ENCODE measurements around the gene USP12. TPM values are rescaled to one million over a fixed set of nuclear protein-coding genes. Genes with fewer than 3 reads are reported as not detected.

USP12 gene
- total RNA-seq, 1 experiment from 2014 or later: 26.1 TPM

DNA sequence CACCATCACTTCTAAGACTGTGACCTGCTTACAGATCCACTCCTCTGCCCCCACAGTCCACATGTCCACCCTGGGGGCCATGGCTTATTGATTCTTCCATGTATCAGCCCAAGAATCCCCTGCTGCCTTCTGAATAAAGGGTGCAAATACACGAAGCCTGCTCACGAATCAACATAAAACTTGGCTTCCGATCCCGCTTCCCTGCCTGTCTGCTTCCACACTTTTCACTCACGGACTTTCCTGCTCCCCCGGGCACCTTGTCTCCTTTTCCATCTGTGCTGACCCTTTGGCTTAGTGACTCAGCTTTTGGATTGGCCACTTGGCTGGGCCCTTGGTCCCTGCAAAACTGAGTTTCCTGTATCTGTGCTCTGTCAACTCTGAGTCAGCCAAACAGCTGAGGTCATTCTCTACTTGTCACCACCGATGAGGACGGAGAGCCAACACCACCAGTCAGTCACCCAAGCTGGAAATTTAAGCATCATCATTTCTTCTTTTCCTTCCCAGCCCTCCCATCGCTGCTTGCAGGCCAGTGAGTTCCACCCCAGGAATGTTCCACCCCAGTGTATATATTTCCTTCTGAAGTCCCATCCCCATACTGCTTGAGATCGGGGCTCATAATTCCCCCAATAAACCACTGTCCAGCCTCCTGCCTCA, 11.4 kb upstream of the USP12 start (continued):
- TF ChIP-seq FOXP1 (CRISPR knock-in tag; IDR thresholded peaks at IDR 0.05; ENCODE audit: borderline replicate concordance): no peak
- TF ChIP-seq, protein P1, sequence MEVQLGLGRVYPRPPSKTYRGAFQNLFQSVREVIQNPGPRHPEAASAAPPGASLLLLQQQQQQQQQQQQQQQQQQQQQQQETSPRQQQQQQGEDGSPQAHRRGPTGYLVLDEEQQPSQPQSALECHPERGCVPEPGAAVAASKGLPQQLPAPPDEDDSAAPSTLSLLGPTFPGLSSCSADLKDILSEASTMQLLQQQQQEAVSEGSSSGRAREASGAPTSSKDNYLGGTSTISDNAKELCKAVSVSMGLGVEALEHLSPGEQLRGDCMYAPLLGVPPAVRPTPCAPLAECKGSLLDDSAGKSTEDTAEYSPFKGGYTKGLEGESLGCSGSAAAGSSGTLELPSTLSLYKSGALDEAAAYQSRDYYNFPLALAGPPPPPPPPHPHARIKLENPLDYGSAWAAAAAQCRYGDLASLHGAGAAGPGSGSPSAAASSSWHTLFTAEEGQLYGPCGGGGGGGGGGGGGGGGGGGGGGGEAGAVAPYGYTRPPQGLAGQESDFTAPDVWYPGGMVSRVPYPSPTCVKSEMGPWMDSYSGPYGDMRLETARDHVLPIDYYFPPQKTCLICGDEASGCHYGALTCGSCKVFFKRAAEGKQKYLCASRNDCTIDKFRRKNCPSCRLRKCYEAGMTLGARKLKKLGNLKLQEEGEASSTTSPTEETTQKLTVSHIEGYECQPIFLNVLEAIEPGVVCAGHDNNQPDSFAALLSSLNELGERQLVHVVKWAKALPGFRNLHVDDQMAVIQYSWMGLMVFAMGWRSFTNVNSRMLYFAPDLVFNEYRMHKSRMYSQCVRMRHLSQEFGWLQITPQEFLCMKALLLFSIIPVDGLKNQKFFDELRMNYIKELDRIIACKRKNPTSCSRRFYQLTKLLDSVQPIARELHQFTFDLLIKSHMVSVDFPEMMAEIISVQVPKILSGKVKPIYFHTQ (CRISPR knock-in tag; IDR thresholded peaks at IDR 0.05): no peak
- TF ChIP-seq ZNF396 (CRISPR knock-in tag; IDR thresholded peaks at IDR 0.05; ENCODE audit: borderline replicate concordance): no peak
- TF ChIP-seq PRRX2 (CRISPR knock-in tag; IDR thresholded peaks at IDR 0.05): no peak
- TF ChIP-seq, protein P2, sequence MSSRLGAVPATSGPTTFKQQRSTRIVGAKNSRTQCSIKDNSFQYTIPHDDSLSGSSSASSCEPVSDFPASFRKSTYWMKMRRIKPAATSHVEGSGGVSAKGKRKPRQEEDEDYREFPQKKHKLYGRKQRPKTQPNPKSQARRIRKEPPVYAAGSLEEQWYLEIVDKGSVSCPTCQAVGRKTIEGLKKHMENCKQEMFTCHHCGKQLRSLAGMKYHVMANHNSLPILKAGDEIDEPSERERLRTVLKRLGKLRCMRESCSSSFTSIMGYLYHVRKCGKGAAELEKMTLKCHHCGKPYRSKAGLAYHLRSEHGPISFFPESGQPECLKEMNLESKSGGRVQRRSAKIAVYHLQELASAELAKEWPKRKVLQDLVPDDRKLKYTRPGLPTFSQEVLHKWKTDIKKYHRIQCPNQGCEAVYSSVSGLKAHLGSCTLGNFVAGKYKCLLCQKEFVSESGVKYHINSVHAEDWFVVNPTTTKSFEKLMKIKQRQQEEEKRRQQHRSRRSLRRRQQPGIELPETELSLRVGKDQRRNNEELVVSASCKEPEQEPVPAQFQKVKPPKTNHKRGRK (CRISPR knock-in tag; IDR thresholded peaks at IDR 0.05; ENCODE audit: borderline replicate concordance): no peak
- TF ChIP-seq, protein P3, sequence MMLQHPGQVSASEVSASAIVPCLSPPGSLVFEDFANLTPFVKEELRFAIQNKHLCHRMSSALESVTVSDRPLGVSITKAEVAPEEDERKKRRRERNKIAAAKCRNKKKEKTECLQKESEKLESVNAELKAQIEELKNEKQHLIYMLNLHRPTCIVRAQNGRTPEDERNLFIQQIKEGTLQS (CRISPR knock-in tag; conservative IDR thresholded peaks at IDR 0.05): no peak
- TF ChIP-seq, protein P4, sequence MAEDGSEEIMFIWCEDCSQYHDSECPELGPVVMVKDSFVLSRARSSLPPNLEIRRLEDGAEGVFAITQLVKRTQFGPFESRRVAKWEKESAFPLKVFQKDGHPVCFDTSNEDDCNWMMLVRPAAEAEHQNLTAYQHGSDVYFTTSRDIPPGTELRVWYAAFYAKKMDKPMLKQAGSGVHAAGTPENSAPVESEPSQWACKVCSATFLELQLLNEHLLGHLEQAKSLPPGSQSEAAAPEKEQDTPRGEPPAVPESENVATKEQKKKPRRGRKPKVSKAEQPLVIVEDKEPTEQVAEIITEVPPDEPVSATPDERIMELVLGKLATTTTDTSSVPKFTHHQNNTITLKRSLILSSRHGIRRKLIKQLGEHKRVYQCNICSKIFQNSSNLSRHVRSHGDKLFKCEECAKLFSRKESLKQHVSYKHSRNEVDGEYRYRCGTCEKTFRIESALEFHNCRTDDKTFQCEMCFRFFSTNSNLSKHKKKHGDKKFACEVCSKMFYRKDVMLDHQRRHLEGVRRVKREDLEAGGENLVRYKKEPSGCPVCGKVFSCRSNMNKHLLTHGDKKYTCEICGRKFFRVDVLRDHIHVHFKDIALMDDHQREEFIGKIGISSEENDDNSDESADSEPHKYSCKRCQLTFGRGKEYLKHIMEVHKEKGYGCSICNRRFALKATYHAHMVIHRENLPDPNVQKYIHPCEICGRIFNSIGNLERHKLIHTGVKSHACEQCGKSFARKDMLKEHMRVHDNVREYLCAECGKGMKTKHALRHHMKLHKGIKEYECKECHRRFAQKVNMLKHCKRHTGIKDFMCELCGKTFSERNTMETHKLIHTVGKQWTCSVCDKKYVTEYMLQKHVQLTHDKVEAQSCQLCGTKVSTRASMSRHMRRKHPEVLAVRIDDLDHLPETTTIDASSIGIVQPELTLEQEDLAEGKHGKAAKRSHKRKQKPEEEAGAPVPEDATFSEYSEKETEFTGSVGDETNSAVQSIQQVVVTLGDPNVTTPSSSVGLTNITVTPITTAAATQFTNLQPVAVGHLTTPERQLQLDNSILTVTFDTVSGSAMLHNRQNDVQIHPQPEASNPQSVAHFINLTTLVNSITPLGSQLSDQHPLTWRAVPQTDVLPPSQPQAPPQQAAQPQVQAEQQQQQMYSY (CRISPR knock-in tag; IDR thresholded peaks at IDR 0.05): no peak
- no peak for TF ChIP-seq NFE2L1 (CRISPR knock-in tag; IDR thresholded peaks at IDR 0.05)
- TF ChIP-seq MYBL2 (CRISPR knock-in tag; IDR thresholded peaks at IDR 0.05): no peak
- no peak for TF ChIP-seq MXD4 (CRISPR knock-in tag; IDR thresholded peaks at IDR 0.05; ENCODE audit: borderline replicate concordance)
- no peak for TF ChIP-seq NFYB (CRISPR knock-in tag; conservative IDR thresholded peaks at IDR 0.05; ENCODE audit: low read depth)

DNA sequence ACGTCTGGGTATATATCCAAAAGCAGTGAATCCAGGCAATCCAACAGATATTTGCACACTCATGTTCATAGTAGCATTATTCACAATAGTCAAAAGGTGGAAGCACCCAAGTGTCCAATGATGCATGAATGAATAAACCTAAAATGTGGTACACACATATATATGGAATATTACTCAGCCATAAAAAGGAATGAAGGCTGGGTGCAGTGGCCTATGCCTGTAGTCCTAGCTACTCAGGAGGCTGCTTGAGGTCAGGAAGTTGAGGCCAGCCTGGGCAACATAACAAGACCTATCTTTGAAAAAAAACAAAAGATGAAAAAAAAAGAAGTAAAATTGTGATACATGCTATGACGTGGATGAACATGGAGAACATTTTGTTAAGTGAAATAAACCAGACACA, 10.4 kb upstream of the USP12 start:
- H3K36me3 Mint-ChIP-seq: no peaks in the 10 kb centered on the region
- peaks cover 20% of the 10 kb centered on the region for H3K4me1 Mint-ChIP-seq
- H3K4me3 Mint-ChIP-seq: no peak overlapping the region
- no peak for TF ChIP-seq MYBL2 (CRISPR knock-in tag; IDR thresholded peaks at IDR 0.05)
- H3K27ac Mint-ChIP-seq: no peak overlapping the region
- ChIA-PET CTCF (no interaction called here), POLR2A (no interaction called here)
- DNase-seq (ENCODE audit: low spot score) (no peak), ATAC-seq (no peak)
- H3K9me3 Mint-ChIP-seq: no peaks in the 10 kb centered on the region
- H3K27me3 Mint-ChIP-seq (ENCODE audit: low read depth): no peaks in the 10 kb centered on the region

DNA sequence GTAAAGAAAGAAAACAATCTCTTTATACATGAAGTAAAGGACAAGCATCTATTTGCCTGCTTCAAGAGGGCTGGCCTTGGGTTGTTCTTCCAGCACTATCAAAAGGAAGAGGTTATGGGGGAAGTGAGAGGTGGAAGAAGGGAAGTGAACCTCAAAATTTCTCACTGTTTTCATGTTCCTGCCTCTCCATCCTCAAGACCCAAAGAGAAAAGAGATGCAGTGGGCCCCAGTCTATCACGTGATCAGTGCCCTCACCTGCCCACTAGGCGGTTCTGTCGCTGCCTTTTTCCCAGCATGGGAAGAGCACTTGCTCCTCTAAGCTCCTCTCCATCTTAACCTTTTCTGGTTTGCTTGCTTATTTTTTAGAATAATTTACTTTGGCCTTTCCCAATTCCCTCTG, 6.2 kb upstream of the USP12 start:
- Mint-ChIP-seq H3K27me3 (ENCODE audit: low read depth) (no peaks in the 10 kb centered on the region), H3K27ac (peak overlapping the region; percentile 75), H3K4me3 (peak overlapping the region; percentile 1; the same call in 1 of the 2 replicates), H3K36me3 (no peaks in the 10 kb centered on the region), H3K9me3 (no peaks in the 10 kb centered on the region), H3K4me1 (peaks cover 21% of the 10 kb centered on the region)
- ATAC-seq (peak; percentile 88), DNase-seq (ENCODE audit: low spot score) (peak; percentile 56)
- ChIA-PET POLR2A (no interaction called here), CTCF (interaction anchor here (0.5 to 1.7 kb wide), 7 partner anchors 10 to 100 kb away, joined by 3 to 5 read pairs (median 4); partner anchors contain the start of gene RPL21)
- TF ChIP-seq, protein P5, sequence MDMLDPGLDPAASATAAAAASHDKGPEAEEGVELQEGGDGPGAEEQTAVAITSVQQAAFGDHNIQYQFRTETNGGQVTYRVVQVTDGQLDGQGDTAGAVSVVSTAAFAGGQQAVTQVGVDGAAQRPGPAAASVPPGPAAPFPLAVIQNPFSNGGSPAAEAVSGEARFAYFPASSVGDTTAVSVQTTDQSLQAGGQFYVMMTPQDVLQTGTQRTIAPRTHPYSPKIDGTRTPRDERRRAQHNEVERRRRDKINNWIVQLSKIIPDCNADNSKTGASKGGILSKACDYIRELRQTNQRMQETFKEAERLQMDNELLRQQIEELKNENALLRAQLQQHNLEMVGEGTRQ (CRISPR knock-in tag; IDR thresholded peaks at IDR 0.05): peak; percentile 93
- no peak for TF ChIP-seq MYBL2 (CRISPR knock-in tag; IDR thresholded peaks at IDR 0.05)
- TF ChIP-seq, protein P6, sequence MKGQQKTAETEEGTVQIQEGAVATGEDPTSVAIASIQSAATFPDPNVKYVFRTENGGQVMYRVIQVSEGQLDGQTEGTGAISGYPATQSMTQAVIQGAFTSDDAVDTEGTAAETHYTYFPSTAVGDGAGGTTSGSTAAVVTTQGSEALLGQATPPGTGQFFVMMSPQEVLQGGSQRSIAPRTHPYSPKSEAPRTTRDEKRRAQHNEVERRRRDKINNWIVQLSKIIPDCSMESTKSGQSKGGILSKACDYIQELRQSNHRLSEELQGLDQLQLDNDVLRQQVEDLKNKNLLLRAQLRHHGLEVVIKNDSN (CRISPR knock-in tag; IDR thresholded peaks at IDR 0.05): peak; percentile 91
